DMS114 treated with DMSO at 0.1 percent for 48 hours (cell line): ENCODE measurements around the gene SLC2A4RG.
"Not testable (repeated sequence)": the region's sequence is repeated elsewhere in the genome, so short reads cannot be mapped to it uniquely, and the experiment has no call there.

Experiments used
- DNase-seq: peaks from one replicate; lab custom pipeline; 2025; ENCODE audit not compliant: unreplicated experiment; lab: John Stamatoyannopoulos, UW

The SLC2A4RG gene

DNA sequence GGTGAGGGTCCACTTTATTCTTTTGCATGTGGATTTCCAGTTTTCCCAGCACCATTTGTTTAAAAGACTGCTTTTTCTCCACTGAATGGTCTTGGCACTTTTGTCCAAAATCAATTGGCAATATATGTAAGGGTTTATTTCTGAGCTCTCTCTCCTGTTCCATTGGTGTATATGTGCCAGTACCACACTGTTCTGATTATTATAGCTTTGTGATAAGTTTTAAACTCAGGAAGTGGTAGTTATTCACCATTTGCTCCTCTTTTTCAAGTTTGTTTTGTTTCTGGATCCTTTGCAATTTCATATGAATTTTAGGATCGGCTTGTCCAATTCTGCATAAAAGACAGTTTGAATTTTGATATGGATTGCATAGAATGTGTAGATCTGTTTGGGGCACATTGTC lies 27.4 kb upstream of the SLC2A4RG start:
- DNase-seq, result no peak

DNA sequence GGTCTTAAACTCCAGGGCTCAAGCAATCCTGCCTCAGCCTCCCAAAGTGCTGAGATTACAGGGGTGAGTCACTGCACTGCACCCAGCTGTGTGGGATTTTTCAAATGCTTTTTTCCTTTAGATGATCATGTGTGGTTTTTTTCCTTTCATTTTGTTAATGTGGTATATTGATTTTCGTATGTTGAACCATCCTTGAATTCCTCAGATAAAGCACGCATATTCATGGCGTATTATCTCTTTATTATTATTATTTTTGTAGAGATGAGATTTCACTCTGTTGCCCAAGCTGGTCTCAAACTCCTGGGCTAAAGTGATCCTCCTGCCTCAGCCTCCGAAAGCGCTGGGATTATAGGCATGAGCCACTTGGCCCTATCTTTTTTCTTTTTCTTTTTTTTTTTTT lies 24.7 kb upstream of the SLC2A4RG start:
- DNase-seq, result no peak

DNA sequence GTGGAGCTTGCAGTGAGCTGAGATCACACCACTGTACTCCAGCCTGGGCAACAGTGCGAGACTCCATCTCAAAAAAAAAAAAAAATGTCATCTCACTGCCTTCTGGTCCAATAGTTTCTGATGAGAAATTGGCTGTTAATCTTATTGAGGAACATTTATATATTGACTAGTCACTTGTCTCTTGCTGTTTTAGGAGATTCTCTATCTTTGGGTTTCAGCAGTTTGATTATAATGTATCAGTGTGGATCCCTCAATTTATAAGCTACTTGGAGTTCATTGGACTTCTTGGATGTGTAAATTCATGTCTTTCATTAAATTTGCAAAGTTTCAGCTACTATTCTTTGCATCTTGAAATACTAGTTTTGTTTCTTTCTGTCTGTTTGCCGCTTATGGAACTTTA lies 20.6 kb upstream of the SLC2A4RG start:
- no peak for DNase-seq

DNA sequence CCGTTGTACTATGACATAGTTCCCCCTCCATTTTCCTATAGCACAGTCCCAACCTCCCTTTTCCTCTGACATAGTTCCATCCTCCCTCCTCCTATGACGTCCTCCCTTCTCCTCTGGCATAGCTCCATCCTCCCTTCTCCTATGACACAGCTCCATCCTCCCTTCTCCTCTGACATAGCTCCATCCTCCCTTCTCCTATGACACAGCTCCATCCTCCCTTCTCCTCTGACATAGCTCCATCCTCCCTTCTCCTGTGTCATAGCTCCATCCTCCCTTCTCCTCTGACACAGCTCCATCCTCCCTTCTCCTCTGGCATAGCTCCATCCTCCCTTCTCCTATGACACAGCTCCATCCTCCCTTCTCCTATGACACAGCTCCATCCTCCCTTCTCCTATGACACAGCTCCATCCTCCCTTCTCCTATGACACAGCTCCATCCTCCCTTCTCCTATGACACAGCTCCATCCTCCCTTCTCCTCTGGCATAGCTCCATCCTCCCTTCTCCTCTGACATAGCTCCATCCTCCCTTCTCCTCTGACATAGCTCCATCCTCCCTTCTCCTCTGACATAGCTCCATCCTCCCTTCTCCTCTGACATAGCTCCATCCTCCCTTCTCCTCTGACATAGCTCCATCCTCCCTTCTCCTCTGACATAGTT lies 16.5 kb upstream of the SLC2A4RG start:
- DNase-seq, result not testable (repeated sequence)

DNA sequence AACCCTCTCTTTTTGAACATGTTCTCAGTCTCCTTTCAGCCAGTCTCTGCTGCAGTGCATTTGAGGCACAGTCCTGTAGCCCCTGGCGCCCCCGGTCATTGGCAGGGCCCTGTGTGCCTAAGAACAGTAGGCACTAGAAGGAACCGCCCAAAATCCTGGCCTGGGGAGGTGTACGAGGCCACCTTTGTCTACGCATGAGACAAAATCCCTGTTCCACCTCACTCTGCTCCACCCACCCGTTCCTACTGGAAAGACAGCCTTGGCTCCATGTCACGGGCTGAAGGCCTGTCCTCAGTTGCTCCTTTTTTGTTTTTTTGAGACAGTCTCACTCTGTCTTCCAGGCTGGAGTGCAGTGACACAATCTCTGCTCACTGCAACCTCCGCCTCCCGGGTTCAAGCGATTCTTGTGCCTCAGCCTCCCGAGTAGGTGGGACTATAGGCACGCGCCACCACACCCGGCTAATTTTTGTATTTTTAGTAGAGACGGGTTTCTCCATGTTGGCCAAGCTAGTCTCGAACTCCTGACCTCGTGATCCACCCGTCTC lies 9.3 kb upstream of the SLC2A4RG start:
- DNase-seq, result not testable (repeated sequence)

DNA sequence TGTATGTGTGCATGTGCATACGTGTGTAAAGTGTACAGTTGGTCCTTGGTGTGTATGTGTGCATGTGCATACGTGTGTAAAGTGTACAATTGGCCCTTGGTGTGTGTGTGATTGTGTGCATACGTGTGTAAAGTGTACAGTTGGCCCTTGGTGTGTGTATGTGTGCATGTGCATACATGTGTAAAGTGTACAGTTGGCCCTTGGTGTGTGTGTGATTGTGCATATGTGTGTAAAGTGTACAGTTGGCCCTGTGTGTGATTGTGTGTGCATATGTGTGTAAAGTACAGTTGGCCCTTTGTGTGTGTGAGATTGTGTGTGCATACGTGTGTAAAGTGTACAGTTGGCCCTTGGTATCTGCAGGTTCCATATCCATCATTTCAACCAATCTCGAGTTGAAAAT lies 8.2 kb upstream of the SLC2A4RG start:
- no peak for DNase-seq

DNA sequence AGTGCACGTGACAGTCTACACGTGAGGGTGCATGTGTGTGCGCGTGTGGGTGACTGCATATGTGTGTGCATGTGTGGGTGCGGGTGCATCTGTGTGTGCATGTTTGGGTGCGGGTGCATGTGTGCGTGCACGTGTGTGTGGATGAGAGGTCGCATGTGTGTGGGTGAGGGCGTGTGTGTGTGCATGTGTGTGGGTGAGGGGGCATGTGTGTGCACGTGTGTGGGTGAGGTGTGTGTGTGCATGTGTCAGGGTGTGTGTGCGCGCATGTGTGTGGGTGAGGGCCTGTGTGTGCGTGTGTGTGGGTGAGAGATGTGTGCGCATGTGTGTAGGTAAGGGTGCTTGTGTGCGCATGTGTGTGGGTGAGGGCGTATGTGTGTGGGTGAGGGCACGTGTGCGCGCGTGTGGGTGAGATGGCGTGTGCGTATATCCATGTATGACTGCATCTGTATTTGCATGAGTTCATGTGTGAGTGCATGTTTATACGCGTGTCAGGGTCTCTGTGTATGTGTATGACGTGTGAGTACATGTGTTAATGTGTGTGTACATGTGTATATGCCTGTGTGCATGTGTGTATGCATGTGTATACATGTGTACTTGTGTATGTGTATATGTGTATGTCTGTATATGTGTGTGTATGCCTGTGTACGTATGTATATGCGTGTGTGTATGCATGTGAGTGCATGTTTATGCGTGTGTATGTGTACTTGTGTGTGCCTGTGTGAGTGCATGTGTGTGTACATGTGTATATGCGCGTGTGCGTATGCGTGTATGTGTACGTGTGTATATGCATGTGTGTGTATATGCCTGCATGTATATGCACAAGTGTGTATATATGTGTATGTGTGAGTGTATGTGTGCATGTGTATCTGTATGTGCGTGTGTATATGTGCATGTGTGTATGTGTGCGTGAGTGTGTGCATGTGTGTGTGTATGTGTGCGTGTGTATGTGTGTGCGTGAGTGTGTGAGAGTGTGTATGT lies 7.2 kb upstream of the SLC2A4RG start:
- DNase-seq, result no peak

DNA sequence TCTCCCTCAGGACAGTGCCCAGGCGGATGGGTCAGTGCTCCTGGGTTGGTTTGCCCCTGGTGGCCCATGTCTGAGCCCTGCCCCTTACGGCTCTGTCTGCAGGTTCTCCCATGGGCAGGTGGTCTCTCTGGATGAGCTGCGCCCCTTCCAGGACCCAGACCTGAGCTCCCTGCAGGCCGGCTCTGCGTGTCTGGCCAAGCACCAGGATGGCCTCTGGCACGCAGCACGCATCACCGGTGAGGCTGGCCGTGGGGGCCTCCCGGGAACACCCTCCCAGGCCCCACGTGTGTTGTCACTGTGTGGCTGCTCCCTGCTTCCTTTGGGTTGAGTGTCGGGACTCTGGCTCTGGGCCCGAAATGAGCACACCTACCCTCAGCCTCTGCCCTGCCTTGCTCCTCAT lies 6.5 kb upstream of the SLC2A4RG start:
- DNase-seq, result no peak

DNA sequence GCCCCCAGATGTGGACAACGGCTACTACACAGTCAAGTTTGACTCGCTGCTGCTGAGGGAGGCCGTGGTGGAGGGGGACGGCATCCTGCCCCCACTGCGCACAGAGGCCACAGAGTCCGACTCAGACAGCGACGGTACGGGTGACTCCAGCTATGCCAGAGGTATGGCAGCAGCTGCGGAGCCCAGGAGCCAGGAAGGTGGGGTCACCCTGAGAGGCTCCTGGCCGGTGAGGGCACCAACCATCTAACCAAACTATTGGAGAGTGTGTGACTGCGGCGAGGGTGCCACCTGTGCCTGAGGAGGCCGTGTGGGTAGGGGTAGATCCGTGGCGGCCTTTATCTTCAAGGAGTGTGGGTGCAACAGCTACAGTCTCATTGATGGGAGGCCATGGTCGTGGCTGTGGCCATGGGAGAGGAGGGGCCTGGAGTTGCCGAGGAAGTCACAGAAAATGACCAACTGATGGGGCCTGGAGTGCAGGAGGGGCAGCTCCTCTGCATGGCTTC lies 5.9 kb upstream of the SLC2A4RG start:
- no peak for DNase-seq

DNA sequence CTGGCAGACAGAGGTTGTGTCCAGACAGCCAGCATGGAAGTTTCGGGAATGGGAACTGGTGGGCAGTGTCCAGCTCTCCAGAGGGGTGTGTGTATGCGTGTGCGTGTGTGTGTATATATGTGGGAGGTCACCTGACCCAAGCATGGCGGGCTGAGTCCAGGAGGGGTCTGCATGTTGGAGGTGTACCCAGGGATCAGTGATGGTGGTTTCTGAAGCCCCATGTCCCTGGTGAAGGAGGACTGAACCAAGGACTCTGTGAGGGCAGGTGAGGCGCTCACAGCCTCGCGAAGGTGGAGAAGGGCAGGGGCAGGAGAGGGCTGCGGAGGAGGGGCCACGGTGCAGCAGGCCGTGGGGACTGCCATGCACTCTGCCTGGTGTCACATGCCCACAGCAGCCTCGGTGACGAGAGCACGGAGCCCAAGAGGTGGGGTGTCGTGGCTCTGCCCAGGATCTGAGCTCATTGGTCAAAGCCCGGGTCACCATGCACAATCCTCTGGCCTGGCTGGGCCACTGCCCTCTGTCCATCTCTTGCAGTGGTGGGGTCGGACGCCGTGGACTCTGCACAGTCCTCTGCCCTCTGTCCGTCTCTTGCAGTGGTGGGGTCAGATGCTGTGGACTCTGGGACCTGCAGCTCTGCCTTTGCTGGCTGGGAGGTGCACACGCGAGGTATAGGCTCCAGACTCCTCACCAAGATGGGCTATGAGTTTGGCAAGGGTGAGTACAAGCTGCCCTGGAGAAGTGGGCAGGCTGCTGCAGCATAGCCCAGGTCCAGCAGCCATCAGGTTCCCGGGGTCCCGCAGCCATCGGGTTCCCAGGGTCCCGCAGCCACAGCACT lies 5.2 kb upstream of the SLC2A4RG start:
- DNase-seq, result no peak

DNA sequence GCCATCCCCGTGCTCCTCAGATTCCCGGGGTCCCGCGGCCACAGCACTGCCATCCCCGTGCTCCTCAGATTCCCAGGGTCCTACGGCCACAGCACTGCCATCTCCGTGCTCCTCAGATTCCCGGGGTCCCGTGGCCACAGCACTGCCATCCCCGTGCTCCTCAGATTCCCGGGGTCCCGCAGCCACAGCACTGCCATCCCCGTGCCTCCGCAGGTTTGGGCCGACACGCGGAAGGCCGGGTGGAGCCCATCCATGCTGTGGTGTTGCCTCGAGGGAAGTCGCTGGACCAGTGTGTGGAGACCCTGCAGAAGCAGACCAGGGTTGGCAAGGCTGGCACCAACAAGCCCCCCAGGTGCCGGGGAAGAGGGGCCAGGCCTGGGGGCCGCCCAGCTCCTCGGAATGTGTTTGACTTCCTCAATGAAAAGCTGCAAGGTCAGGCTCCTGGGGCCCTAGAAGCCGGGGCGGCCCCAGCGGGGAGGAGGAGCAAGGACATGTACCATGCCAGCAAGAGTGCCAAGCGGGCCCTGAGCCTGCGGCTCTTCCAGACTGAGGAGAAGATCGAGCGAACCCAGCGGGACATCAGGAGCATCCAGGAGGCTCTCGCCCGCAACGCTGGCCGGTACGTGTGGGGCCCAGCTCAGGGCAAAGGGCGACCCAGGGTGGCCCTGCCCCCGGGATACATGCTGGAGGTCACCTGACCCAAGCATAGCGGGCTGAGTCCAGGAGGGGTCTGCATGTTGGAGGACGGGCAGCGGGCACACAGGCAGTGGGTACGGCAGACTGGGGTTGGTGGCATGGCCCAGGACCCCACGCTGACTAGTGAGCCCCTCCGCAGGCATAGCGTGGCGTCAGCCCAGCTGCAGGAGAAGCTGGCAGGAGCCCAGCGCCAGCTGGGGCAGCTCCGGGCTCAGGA lies 4.4 kb upstream of the SLC2A4RG start:
- no peak for DNase-seq

DNA sequence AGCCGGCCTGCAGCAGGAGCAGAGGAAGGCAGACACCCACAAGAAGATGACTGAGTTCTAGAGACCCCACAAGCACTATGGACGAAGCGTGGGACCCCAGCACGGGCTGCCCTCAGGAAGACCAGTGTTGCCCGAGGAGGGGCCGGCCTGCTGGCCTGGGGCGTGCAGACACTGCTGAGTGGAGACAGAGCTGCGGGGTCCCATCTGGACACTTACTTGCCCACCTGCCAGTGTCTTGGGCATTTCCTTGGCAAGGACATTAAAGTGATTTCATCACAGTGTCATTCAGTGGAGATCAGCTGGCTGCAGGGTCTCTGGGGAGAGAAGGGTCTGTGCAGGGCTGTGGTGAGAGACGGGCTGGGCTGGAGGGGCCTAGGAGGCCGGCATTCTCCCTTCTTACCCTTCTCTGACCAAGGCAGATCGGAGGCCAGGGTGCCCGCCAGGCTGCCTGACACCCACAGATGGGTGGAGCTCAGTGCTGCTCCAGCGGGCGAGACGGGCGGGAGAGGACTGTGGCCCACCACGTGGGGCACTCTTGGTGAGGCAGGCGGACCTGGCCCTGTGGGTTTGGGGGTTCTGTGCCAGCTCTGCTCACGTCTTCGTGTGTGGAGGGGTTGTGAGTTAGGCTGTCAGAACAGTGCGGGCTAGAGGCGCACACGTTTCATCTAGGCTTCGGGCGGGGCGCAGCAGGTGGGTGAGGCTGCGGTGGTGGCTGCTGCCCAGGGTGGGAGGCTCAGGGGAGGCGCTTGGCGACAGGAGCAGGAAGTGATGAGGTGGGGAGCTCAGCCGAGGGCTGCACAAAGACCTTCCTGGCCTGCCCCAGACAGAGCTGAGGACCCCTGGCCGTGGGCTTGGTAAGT lies 3.5 kb upstream of the SLC2A4RG start, which contains the start of gene LIME1:
TSS of gene LIME1 (plus strand) at position 806 of the 860 bp plus-strand sequence. CDS start 886 bp downstream, outside the sequence.
- DNase-seq, result no peak

DNA sequence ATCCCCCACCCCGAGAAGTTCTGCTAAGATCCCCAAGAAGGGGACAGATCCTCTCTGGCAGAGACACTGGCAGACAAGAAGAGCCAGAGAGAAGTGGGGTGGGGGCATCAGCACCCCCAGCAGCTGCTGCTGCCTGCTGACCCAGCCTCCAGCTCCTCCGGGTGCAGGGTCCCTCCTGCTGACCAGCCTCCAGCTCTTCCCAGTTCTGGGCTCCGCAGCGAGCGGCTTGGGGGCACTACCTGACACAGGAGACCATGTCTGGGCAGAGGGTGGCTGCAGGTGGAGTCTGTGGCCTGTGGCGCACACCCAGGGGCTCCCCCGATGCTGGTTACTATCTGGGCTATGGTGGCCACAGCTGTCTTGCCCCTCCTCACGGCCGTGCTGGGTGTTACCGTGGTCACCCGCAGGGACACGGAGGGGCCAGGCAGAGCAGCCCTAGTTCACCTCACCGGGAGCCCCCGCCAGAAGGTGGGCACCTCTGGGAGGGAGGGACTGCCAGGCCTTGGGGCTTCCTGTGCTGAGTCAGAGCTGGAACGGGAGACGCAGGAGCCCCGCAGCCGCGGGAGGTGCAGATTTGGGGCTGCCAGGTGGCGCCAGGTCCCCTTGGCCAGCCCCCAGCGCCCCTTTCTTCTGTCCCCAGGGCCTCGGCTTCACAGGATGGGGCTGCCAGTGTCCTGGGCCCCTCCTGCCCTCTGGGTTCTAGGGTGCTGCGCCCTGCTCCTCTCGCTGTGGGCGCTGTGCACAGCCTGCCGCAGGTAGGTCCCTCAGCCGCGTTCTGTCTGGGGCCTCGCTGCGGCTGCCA lies 2.5 kb upstream of the SLC2A4RG start:
- no peak for DNase-seq

DNA sequence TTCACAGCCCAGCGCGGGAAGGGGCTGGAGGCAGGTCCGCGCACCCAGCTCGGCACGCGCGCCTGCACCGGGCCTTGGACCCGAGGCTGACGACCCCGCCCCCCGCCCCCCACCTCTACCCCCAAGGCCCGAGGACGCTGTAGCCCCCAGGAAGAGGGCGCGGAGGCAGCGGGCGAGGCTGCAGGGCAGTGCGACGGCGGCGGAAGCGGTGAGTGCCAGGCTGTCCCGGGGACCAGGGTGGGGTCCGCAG lies 2.0 kb upstream of the SLC2A4RG start:
- DNase-seq, result no peak

DNA sequence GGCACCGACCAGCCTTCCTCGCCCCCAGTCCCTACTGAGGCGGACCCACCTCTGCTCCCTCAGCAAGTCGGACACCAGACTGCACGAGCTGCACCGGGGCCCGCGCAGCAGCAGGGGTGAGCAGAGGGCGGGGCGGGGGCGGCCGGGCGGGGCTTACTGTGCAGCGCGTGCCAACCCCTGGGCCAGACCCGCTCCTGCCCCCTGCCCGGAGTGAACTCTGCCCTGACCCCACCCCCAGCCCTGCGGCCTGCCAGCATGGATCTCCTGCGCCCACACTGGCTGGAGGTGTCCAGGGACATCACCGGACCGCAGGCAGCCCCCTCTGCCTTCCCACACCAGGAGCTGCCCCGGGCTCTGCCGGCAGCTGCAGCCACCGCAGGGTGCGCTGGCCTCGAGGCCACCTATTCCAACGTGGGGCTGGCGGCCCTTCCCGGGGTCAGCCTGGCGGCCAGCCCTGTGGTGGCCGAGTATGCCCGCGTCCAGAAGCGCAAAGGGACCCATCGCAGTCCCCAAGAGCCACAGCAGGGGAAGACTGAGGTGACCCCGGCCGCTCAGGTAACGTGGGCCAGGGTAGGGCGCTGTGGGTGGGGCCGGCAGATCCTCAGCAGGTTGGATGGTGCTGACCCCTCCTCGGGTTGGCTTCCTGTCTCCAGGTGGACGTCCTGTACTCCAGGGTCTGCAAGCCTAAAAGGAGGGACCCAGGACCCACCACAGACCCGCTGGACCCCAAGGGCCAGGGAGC lies 1.5 kb upstream of the SLC2A4RG start:
- no peak for DNase-seq

DNA sequence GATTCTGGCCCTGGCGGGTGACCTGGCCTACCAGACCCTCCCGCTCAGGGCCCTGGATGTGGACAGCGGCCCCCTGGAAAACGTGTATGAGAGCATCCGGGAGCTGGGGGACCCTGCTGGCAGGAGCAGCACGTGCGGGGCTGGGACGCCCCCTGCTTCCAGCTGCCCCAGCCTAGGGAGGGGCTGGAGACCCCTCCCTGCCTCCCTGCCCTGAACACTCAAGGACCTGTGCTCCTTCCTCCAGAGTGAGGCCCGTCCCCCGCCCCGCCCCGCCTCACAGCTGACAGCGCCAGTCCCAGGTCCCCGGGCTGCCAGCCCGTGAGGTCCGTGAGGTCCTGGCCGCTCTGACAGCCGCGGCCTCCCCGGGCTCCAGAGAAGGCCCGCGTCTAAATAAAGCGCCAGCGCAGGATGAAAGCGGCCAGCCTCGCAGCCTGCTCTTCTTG lies 868 bp upstream of the SLC2A4RG start:
- no peak for DNase-seq

DNA sequence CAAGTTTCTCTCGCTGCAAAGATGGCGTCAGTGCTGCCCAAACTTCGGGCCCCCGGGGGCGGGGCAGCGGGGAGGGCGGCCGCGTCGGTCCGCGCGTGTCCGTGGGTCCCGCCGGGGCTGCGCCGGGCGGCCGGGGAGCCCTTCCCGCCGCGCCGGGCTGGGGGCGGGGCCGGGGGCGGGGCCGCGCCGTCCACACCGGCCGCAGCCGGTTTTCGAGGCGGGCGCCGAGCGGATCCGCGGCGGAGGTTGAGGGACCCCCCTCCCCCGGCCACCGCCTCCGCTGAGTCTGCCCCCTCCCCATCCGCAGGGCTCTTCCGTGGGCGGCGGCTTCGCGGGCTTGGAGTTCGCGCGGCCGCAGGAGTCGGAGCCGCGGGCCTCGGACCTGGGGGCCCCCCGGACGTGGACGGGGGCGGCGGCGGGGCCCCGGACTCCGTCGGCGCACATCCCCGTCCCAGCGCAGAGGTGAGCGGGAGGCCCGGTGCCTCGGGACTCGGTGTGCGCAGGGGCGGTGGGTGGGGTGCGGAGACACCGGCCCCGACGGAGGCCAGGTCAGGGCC lies 572 bp downstream of the SLC2A4RG start:
- no peak for DNase-seq
